GM18508 (cell line): Measurements from ENCODE around the gene PIH1D2.
"Not testable (repeated sequence)": the region's sequence is repeated elsewhere in the genome, so short reads cannot be mapped to it uniquely, and the experiment has no call there.

Experiments used
- ATAC-seq: cut with Tn5 transposase; IDR thresholded peaks from one replicate; pipeline ENCODE4 v1.9.1; 2021; ENCODE audit warnings: moderate number of reproducible peaks; ENCODE audit not compliant: insufficient read depth, unreplicated experiment

PIH1D2 gene, protein sequence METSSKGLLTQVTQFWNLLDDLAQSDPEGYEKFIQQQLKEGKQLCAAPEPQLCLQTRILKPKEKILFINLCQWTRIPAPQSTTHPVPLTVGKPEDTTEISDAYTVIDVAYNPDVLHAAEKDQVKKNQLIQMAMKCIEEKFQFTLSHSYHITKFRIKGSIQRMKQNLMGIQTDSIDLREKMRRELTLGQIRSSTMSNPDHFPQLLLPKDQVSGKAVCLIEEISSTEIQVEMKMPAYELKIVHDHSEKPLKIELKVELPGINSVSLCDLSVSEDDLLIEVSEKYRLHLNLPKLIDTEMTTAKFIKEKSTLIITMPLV

GRCh38 chr11:112073941-112074811 lies at the start of gene PIH1D2, which contains the start of gene NKAPD1:
Gene PIH1D2 (minus strand): TSS chr11:112074017. CDS start chr11:112073174, 843 bp downstream.
Gene NKAPD1 (plus strand): TSS chr11:112074299. CDS start chr11:112075575, 1,276 bp downstream.
- peak; percentile 74 for ATAC-seq

DNA sequence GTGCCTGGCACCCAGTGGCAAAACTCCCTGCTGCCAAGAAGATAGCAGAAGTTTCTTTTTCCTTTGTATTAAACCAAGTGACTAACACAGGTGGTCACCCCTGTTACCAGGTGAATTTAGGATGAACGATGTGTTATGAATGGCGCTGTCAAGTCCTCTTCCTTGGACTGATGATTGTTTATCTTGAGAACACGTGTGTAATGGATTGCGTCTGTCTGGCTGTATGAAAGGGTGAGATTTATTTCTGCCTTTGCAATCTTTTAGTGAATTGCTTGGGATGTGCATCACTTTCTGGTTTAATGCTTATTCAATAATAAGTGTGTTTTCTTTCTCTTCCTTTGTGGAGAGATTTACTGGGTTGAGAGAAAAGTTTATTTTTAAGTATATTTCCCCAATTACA lies 49.3 kb upstream of the PIH1D2 start:
- ATAC-seq, result no peak

- no peak for ATAC-seq
Measured at GRCh38 chr11:112121981-112122615, 48.3 kb upstream of the PIH1D2 start.

GRCh38 chr11:112118176-112118575 lies 44.4 kb upstream of the PIH1D2 start:
- no peak for ATAC-seq

- ATAC-seq, result no peak
Measured at GRCh38 chr11:112115386-112115785, 41.6 kb upstream of the PIH1D2 start.

GRCh38 chr11:112114460-112114859 lies 40.6 kb upstream of the PIH1D2 start:
- ATAC-seq, result no peak

GRCh38 chr11:112113539-112114457 lies 40.0 kb upstream of the PIH1D2 start:
- ATAC-seq, result no peak

GRCh38 chr11:112106070-112106469 lies 32.3 kb upstream of the PIH1D2 start:
- no peak for ATAC-seq

- no peak for ATAC-seq
Measured at GRCh38 chr11:112103446-112103845, 29.6 kb upstream of the PIH1D2 start.

GRCh38 chr11:112100462-112100861 lies 26.6 kb upstream of the PIH1D2 start:
- ATAC-seq, result no peak

DNA sequence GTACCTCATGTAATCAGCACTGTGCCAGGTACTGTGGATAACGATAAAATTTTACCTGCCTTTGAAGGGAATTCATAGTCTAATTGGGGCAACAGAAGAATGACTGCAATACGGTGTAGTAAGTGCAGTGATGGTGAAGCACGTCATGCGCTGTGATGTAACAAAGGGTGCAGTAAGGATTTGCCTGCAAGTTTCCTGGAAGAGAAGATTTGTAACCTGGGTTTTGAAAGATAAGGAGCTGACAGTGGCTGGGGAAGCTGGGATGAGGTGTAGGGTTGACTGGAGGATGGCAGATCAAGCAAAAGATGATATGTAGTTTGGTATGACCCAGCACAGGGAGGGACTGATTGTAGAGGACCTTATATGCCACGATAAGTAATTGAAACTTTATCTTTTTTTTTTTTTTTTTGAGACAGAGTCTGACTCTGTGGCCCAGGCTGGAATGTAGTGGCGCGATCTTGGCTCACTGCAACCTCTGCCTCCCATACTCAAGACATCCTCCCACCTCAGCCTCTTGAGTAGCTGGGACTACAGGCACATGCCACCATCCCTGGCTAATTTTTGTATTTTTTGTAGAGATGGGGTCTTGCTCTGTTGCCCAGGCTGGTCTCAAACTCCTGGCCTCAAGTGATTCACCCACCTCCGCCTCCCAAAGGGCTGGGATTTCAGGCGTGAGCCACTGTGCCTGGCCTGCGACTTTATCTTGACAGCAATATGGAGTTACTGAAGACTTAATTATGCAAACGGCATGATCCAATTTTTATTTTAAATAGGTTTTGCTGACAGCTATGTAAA lies 24.1 kb upstream of the PIH1D2 start:
- ATAC-seq, result no peak

- no peak for ATAC-seq
Measured at GRCh38 chr11:112096194-112096593, 22.4 kb upstream of the PIH1D2 start.

DNA sequence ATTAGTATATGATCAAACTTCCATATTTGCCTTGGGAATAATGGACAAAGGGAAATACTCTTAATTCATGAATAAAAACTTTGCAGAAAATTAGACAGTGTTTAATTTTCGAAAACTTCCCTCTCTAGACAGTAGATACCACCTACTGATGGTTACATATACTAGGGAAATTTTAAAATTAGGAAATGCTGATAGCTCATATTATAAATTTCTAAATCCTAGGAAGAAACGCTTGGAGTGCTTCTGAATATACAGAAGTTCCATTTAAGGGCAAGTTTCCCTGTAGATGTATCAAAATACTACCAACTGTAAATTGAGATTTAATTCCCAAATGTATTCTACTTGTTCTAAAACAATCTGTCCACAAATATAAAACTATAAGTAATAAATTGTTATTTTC lies 21.5 kb upstream of the PIH1D2 start:
- ATAC-seq, result not testable (repeated sequence)

DNA sequence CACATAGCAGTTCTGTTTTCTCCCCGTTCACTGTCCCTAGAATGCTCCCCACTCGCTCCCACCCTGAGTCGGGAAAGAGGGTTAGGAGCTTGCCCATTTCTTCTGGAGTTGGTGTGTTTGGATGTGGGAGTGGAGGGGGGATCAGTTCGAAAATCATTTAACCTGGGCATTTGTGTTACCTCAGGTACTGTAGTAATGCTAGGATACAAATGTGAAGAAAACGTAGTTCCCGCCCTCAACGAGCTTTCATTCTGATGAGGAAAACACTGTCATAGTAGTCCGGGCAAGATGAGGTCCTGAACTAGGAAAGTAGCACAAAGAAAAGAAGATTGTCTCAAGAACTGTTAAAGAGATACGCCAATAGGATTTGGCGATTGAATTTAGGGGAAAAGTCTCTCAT lies 13.4 kb upstream of the PIH1D2 start:
- no peak for ATAC-seq

DNA sequence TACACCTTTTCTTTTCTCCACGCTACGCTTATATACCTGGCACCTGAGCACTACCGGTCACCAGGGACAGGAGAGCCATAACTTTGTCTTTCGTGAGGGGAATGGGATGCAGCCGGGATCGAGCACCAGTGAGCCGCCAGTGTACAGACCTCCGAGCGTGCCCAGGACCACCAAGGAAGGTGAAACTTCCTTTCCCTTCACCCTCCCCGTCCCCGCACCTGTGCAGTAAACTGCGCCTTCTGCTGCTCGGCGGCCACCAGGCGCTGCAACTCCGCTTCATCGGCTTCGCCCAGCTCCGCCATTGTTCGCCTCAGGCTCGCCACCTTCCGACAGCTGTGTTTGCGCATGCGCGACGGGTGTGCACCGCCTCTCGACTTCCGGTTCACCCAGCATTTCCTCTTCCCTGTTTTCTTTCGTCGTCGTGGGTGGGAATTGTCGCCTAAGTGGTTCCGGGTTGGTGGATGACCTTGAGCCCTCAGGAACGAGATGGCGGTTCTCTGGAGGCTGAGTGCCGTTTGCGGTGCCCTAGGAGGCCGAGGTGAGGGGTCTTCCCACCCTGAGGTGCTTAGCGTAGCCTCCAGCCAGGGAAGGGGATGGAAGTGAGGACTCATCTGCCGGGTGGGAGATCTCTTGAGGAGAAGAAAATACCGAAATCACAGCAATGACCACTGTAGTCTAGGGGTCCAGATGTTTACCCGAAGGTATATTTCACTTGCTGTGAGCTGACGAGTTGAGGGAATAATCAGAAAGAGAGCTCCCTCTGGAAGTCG lies 12.8 kb upstream of the PIH1D2 start, which contains the start of the genes SDHD and TIMM8B:
SDHD (plus strand) TSS at position 452 of the 770 bp plus-strand sequence; CDS start at position 487, 35 bp downstream.
TIMM8B (minus strand) TSS at position 335 of the 770 bp plus-strand sequence; CDS start at position 302, 33 bp downstream.
- peak; percentile 63 for ATAC-seq

DNA sequence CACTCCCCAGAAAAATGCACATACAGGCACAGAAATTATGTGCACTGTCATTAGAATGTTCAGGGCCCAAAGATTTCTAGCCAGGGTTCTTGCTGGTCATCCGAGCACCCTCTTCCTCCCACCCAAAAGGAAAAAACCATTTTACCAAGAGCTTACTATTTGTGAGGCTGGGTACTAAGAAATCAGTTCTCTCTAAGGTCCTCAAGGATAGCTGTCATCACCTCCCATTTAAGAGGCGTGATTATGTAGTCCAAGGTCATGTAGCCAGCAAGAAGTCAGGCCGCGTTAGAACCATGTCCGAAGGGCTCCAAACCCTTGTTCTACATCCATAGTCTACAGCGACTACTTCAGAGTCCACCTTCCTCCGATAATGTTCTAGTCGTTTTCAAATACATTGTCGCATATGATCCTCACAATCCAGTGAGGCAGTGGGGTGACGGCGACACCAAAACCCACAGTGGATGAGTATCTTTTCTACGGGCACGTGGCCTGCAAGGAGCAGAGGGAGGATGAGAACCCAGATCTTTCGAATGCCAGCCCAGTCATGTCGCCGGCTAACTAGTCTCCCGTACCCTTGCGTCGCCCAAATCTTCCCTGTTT lies 12.1 kb upstream of the PIH1D2 start:
- ATAC-seq, result peak; percentile 19

DNA sequence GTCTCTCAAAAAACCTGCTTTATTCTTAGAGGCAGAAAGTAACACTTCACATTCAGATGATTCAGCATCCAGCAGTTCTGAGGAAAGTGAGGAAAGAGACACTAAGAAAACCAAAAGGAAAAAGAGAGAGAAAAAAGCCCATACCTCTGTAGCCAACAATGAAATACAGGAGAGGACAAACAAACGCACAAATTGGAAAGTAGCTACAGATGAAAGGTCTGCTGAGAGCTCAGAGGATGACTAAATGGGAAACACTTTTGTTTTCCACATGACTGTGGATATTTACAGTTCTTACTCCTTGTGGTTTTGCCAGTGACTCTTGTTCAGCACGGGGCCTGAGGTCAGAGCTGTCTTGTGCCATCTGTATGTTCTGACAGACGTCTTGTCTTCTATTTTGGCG lies 8.9 kb upstream of the PIH1D2 start:
- ATAC-seq, result no peak

- no peak for ATAC-seq
Measured at GRCh38 chr11:112062923-112063322, 10.9 kb downstream of the PIH1D2 start.
